Measurements from ENCODE around the gene UIMC1.

GRCh38 chr5:176948458-176948857 is 58.1 kb downstream of the UIMC1 start:
- TF ChIP-seq CTCF (IDR thresholded peaks at IDR 0.05; ENCODE audit: low read depth, low read length, poor library complexity, severe bottlenecking) (no peak), EZH2phosphoT487 (IDR thresholded peaks at IDR 0.05; ENCODE audit: borderline replicate concordance, low read length) (no peak)
